H1 (cell line): ENCODE results near the gene ALDH1B1. TPM values are rescaled to one million over a fixed set of nuclear protein-coding genes. Genes with fewer than 3 reads are reported as not detected.

Source experiments
- CTCF ChIA-PET: fragments of 300-600 bp; sonication (Branson Sonifier 250); formaldehyde crosslinking; loops from one replicate; lab custom pipeline; 2021; ENCODE audit not compliant: partially characterized antibody; lab: Charles Lee
- POLR2A ChIA-PET: fragments of 300-600 bp; sonication (Branson Sonifier 250); formaldehyde crosslinking; loops from one replicate; lab custom pipeline; 2021; ENCODE audit warnings: inconsistent platforms; ENCODE audit not compliant: partially characterized antibody; lab: Charles Lee
- DNase-seq, 2 experiments: peaks; one replicate each; pipeline versions ENCODE4 v3.0.0 to v3.0.0-alpha.2; 2010 to 2022; ENCODE audit warnings: low spot score in 2 of 2, low read depth in 1 of 2, mixed read lengths in 1 of 2
- FAIRE-seq: peaks from 2 replicates; lab custom pipeline; 2011; peaks lifted over from hg19 to GRCh38; lab: Jason Lieb, UNC
- H2AFZ ChIP-seq: 2 replicates; pipeline ENCODE4 v1.8.1; 2012; ENCODE audit warnings: low read length, inconsistent platforms
- H2AK5ac ChIP-seq: 2 replicates; pipeline ENCODE4 v1.6.1; 2013; ENCODE audit warnings: low read depth, low read length
- H2BK120ac ChIP-seq: replicated peaks from 2 replicates; pipeline ENCODE3; 2013; ENCODE audit warnings: low read depth, low read length, inconsistent platforms
- H2BK12ac ChIP-seq: 2 replicates; pipeline ENCODE4 v1.6.1; 2013; ENCODE audit warnings: low read depth, low read length
- H2BK15ac ChIP-seq: 2 replicates; pipeline ENCODE4 v1.6.1; 2013; ENCODE audit warnings: low read length
- H2BK20ac ChIP-seq: 2 replicates; pipeline ENCODE4 v1.6.1; 2013; ENCODE audit warnings: low read length
- H2BK5ac ChIP-seq: 2 replicates; pipeline ENCODE4 v1.6.1; 2013; ENCODE audit warnings: low read depth, low read length
- H3K14ac ChIP-seq: 2 replicates; pipeline ENCODE4 v1.6.1; 2013; ENCODE audit warnings: inconsistent platforms; ENCODE audit not compliant: insufficient read length
- H3K18ac ChIP-seq: 2 replicates; pipeline ENCODE4 v1.6.1; 2013; ENCODE audit warnings: low read length; ENCODE audit errors: extremely low read depth
- H3K23ac ChIP-seq: 2 replicates; pipeline ENCODE4 v1.6.1; 2013; ENCODE audit warnings: inconsistent platforms; ENCODE audit not compliant: insufficient read length
- H3K23me2 ChIP-seq: 2 replicates; pipeline ENCODE4 v1.6.1; 2013; ENCODE audit warnings: low read depth, low read length
- H3K27ac ChIP-seq: 2 replicates; pipeline ENCODE4 v1.6.1; 2011; ENCODE audit warnings: low read depth, low read length, inconsistent platforms
- H3K27me3 ChIP-seq, 4 experiments: replicated peaks in 1 of 4; 1 replicate in 1 of 4; 2 replicates in 3 of 4; pipeline versions ENCODE4 v1.6.1 to v1.8.1; 2011 to 2013; ENCODE audit warnings: low read length in 3 of 4, mild to moderate bottlenecking in 3 of 4, inconsistent platforms in 2 of 4, mixed read lengths in 2 of 4, moderate library complexity in 1 of 4; ENCODE audit not compliant: control insufficient read depth in 3 of 4, insufficient read depth in 3 of 4; ENCODE audit errors: extremely low read depth in 1 of 4
- H3K36me3 ChIP-seq, 4 experiments: 2 replicates each; pipeline versions ENCODE4 v1.6.1 to v1.8.1; 2011 to 2013; ENCODE audit warnings: mild to moderate bottlenecking in 4 of 4, low read length in 3 of 4, moderate library complexity in 2 of 4, control low read depth in 1 of 4, inconsistent platforms in 1 of 4; ENCODE audit not compliant: insufficient read depth in 4 of 4, control insufficient read depth in 2 of 4
- H3K4ac ChIP-seq: replicated peaks from 2 replicates; pipeline ENCODE3; 2013; ENCODE audit warnings: low read length, low read depth, mixed read lengths, inconsistent platforms; ENCODE audit not compliant: insufficient read length
- H3K4me1 ChIP-seq, 4 experiments: replicated peaks in 1 of 4; 1 replicate in 1 of 4; 2 replicates in 3 of 4; pipeline versions ENCODE4 v1.6.1 to v1.8.1; 2011 to 2013; ENCODE audit warnings: low read length in 3 of 4, inconsistent platforms in 2 of 4, mixed read lengths in 1 of 4; ENCODE audit not compliant: insufficient read depth in 4 of 4, control insufficient read depth in 3 of 4
- H3K4me2 ChIP-seq, 2 experiments: 2 replicates each; pipeline versions ENCODE4 v1.6.1 to v1.8.1; 2011 to 2013; ENCODE audit warnings: low read depth in 2 of 2, low read length in 2 of 2, control low read depth in 1 of 2, inconsistent platforms in 1 of 2, mild to moderate bottlenecking in 1 of 2; ENCODE audit not compliant: insufficient read depth in 1 of 2
- H3K4me3 ChIP-seq, 4 experiments: fragments of 200-600, 300-600 bp in 1 of 4; sonication (generic), shearing (Covaris generic), sonication (Bioruptor Twin) in 1 of 4; 2 replicates each; pipeline versions ENCODE4 v1.5.1 to v1.8.1; 2011 to 2016; ENCODE audit warnings: low read length in 4 of 4, low read depth in 3 of 4, control low read depth in 2 of 4, inconsistent platforms in 2 of 4, mild to moderate bottlenecking in 2 of 4, mixed read lengths in 1 of 4, moderate library complexity in 1 of 4; ENCODE audit not compliant: insufficient read depth in 2 of 4; ENCODE audit errors: extremely low read depth in 1 of 4
- H3K56ac ChIP-seq: replicated peaks from 2 replicates; pipeline ENCODE3; 2013; ENCODE audit warnings: low read depth, mild to moderate bottlenecking, mixed read lengths, low read length, inconsistent platforms; ENCODE audit not compliant: insufficient read length
- H3K79me1 ChIP-seq: 2 replicates; pipeline ENCODE4 v1.6.1; 2013; ENCODE audit warnings: low read depth, low read length, control low read depth
- H3K79me2 ChIP-seq, 2 experiments: 2 replicates each; pipeline versions ENCODE4 v1.6.1 to v1.8.1; 2012 to 2013; ENCODE audit warnings: low read length in 2 of 2, mild to moderate bottlenecking in 2 of 2, inconsistent platforms in 1 of 2; ENCODE audit not compliant: insufficient read depth in 2 of 2, control insufficient read depth in 1 of 2
- H3K9ac ChIP-seq, 4 experiments: replicated peaks in 1 of 4; 1 replicate in 1 of 4; 2 replicates in 3 of 4; pipeline versions ENCODE4 v1.6.1 to v1.8.1; 2011 to 2013; ENCODE audit warnings: low read depth in 3 of 4, low read length in 3 of 4, control low read depth in 2 of 4, mild to moderate bottlenecking in 2 of 4, moderate library complexity in 2 of 4, inconsistent platforms in 1 of 4; ENCODE audit errors: extremely low read depth in 1 of 4
- H3K9me3 ChIP-seq, 2 experiments: 2 replicates each; pipeline versions ENCODE4 v1.6.1 to v1.8.1; 2012 to 2013; ENCODE audit warnings: mild to moderate bottlenecking in 2 of 2, moderate library complexity in 2 of 2, control low read depth in 1 of 2, inconsistent platforms in 1 of 2, low read depth in 1 of 2, low read length in 1 of 2, mixed read lengths in 1 of 2; ENCODE audit not compliant: insufficient read depth in 2 of 2
- H4K20me1 ChIP-seq, 2 experiments: replicated peaks in 1 of 2; 2 replicates each; pipeline versions ENCODE3 to v1.8.1; 2011 to 2013; ENCODE audit warnings: inconsistent platforms in 2 of 2, low read length in 2 of 2, mild to moderate bottlenecking in 1 of 2; ENCODE audit not compliant: insufficient read depth in 2 of 2, control insufficient read depth in 1 of 2
- H4K5ac ChIP-seq: 2 replicates; pipeline ENCODE4 v1.6.1; 2013; ENCODE audit warnings: low read length, low read depth, mixed read lengths, inconsistent platforms; ENCODE audit not compliant: insufficient read length
- H4K8ac ChIP-seq: 2 replicates; pipeline ENCODE4 v1.8.0; 2013; ENCODE audit warnings: mild to moderate bottlenecking, moderate library complexity, low read length, inconsistent platforms; ENCODE audit not compliant: insufficient read depth; ENCODE audit errors: extremely low read depth
- H4K91ac ChIP-seq: replicated peaks from 2 replicates; pipeline ENCODE3; 2013; ENCODE audit warnings: low read length, mixed read lengths, inconsistent platforms; ENCODE audit not compliant: insufficient read length
- CREB1 ChIP-seq: IDR thresholded peaks from 2 replicates; pipeline ENCODE4 v1.6.1; 2012; ENCODE audit warnings: inconsistent platforms
- KDM1A ChIP-seq: fragments of 200-600, 300-600 bp; sonication (generic); IDR thresholded peaks from 2 replicates; pipeline ENCODE4 v1.7.1; 2016; ENCODE audit warnings: mild to moderate bottlenecking, low read length, borderline replicate concordance
- MAFK ChIP-seq: IDR thresholded peaks from 2 replicates; pipeline ENCODE4 v1.6.1; 2012; ENCODE audit warnings: low read depth, mild to moderate bottlenecking, improper control_type of control experiment, low read length
- NANOG ChIP-seq: IDR thresholded peaks from 2 replicates; pipeline ENCODE4 v1.6.1; 2011; ENCODE audit warnings: low read length, low read depth, mild to moderate bottlenecking, inconsistent platforms; ENCODE audit not compliant: insufficient read depth, poor library complexity, severe bottlenecking
- RAD21 ChIP-seq, 2 experiments: IDR thresholded peaks in 1 of 2; conservative IDR thresholded peaks in 1 of 2; 2 replicates each; pipeline ENCODE4 v1.6.1; 2011; ENCODE audit warnings: low read depth in 2 of 2, low read length in 2 of 2, improper control_type of control experiment in 1 of 2, inconsistent platforms in 1 of 2, mild to moderate bottlenecking in 1 of 2, moderate library complexity in 1 of 2
- SP4 ChIP-seq: IDR thresholded peaks from 2 replicates; pipeline ENCODE4 v1.6.1; 2012; ENCODE audit warnings: low read length, inconsistent platforms
- TEAD4 ChIP-seq: IDR thresholded peaks from 2 replicates; pipeline ENCODE4 v1.6.1; 2012; ENCODE audit warnings: low read depth, low read length, inconsistent platforms, mixed read lengths
- WGBS, 2 experiments: shearing (Covaris generic) in 1 of 2; methylation state at CpG; one replicate each; pipeline versions ENCODE4 v1.1.6 to v1.1.7; 2013 to 2015; ENCODE audit warnings: low lambda C conversion rate in 2 of 2, mixed read lengths in 2 of 2, inconsistent platforms in 1 of 2, low coverage in 1 of 2, missing lambda C conversion rate in 1 of 2; ENCODE audit not compliant: insufficient replicate concordance in 2 of 2, insufficient coverage in 1 of 2, insufficient read length in 1 of 2; ENCODE audit errors: extremely low coverage in 1 of 2, missing lambda C conversion rate in 1 of 2; 5-methylcytosine and 5-hydroxymethylcytosine counted together
- polyA plus RNA-seq, 7 experiments: library from polyadenylated mRNA; depleted of rRNA in 3 of 7; stranded (reverse) in 5 of 7; unstranded in 2 of 7; fragments of >200 nt in 5 of 7; fragments of 200-250 nt in 2 of 7; gene quantifications; 1 replicate in 5 of 7; 2 replicates in 1 of 7; 4 replicates in 1 of 7; pipeline versions ENCODE4 v1.2.1 to v1.2.3, GENCODE V29; 2011 to 2013; ENCODE audit warnings: missing spikeins in 2 of 7, mixed read lengths in 2 of 7
- total RNA-seq: library from RNA; stranded (reverse); fragmentation: NEBNext Ultra II Directional; extraction: Animal tissue kit (Norgen Biotek cat#: 25700); gene quantifications from 2 replicates; pipeline ENCODE4 v1.2.1, GENCODE V29; 2021

ALDH1B1 gene
- total and polyA plus RNA-seq, 2 of the 8 experiments (the other 6 are each of a cell fraction or from before 2014, with no cell fraction given), result 41.6 to 78.7 TPM

GRCh38 chr9:38359297-38359653 lies 33.2 kb upstream of the ALDH1B1 start:
- H4K8ac ChIP-seq, result no peak overlapping the region
- no peak for DNase-seq
- H3K56ac ChIP-seq, result no peak overlapping the region
- no peak overlapping the region for H2AK5ac ChIP-seq
- no peak overlapping the region for H2BK20ac ChIP-seq
- no peaks in the 10 kb centered on the region for H3K9me3 ChIP-seq
- H3K27me3 ChIP-seq, result peaks cover 0 to 8% (median under 1%) of the 10 kb centered on the region in 4 experiments; a peak in 1 of 7 replicates
- no peak overlapping the region for H2AFZ ChIP-seq
- H2BK12ac ChIP-seq, result no peak overlapping the region
- peaks cover 0 to 4% (median 0%) of the 10 kb centered on the region in 4 experiments; a peak in 1 of 7 replicates for H3K4me1 ChIP-seq
- no peaks in the 10 kb centered on the region for H3K79me1 ChIP-seq
- H3K4me2 ChIP-seq, result no peak overlapping the region
- 86% methylated on average over 6 of the region's 6 CpGs; no CpG with 5 or more reads in 1 of the 2 experiments for WGBS, 2 experiments
- H3K14ac ChIP-seq, result no peak overlapping the region
- no peak overlapping the region for H3K9ac ChIP-seq
- no peak overlapping the region for H2BK5ac ChIP-seq
- H2BK15ac ChIP-seq, result no peak overlapping the region
- no peak overlapping the region for H3K23ac ChIP-seq
- no peak overlapping the region for H3K4me3 ChIP-seq
- TF ChIP-seq SP4 (no peak), CREB1 (no peak), MAFK (no peak), NANOG (no peak), TEAD4 (no peak), KDM1A (no peak), RAD21 (IDR thresholded peaks at IDR 0.05 in 1 of 2, conservative IDR thresholded peaks at IDR 0.05 in 1 of 2; ENCODE audit: low read depth in 2 of 2, low read length in 2 of 2) (no peak)
- no peak overlapping the region for H3K18ac ChIP-seq
- FAIRE-seq, result no peak
- H4K20me1 ChIP-seq, result no peaks in the 10 kb centered on the region
- no peak overlapping the region for H4K91ac ChIP-seq
- no peak overlapping the region for H4K5ac ChIP-seq
- CTCF ChIA-PET, result interaction anchor here (1.6 to 4.1 kb wide), 4 partner anchors 15 to 446 kb away, joined by 3 to 25 read pairs (median 14); no protein-coding TSS in a partner anchor
- no peaks in the 10 kb centered on the region for H3K79me2 ChIP-seq
- H3K27ac ChIP-seq, result no peak overlapping the region
- POLR2A ChIA-PET, result no interaction called here
- H2BK120ac ChIP-seq, result no peak overlapping the region
- H3K36me3 ChIP-seq, result no peaks in the 10 kb centered on the region
- H3K23me2 ChIP-seq, result no peaks in the 10 kb centered on the region
- no peak overlapping the region for H3K4ac ChIP-seq
